IPS-15b (cell line): ENCODE measurements around the gene ARMC2.

Experiments used
- H3K27me3 ChIP-seq: one replicate; pipeline ENCODE4 v1.6.1; 2013; ENCODE audit warnings: low read length; ENCODE audit not compliant: control insufficient read depth, insufficient read depth
- H3K36me3 ChIP-seq: one replicate; pipeline ENCODE4 v1.6.1; 2013; ENCODE audit warnings: low read length; ENCODE audit not compliant: control insufficient read depth, insufficient read depth
- H3K4me1 ChIP-seq: one replicate; pipeline ENCODE4 v1.6.1; 2013; ENCODE audit warnings: mild to moderate bottlenecking, low read length; ENCODE audit not compliant: control insufficient read depth, insufficient read depth
- H3K4me3 ChIP-seq: one replicate; pipeline ENCODE4 v1.5.1; 2013; ENCODE audit warnings: low read depth, low read length
- H3K9ac ChIP-seq: one replicate; pipeline ENCODE4 v1.6.1; 2013; ENCODE audit warnings: low read depth, mild to moderate bottlenecking, low read length
- H3K9me3 ChIP-seq: one replicate; pipeline ENCODE4 v1.6.1; 2013; ENCODE audit warnings: mild to moderate bottlenecking, low read length; ENCODE audit not compliant: control insufficient read depth, insufficient read depth

ARMC2 gene

DNA sequence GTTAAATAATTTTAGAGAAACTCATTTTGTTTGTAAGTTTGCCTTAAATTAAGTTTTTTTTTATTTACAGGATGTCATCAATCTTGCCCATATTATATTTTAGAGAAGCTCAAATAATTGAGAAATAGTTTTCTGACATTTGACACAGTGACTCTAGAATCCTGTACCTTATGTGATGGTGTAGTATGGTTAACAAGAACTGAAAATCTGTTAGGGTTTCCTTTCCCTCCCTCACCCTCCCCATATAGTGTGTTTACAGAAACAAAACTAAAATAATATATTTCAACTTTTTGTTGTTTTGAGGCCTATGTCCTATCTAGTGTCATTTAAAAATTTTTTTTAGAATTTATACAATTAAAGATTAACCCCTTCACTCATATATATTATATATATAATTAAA is 154.7 kb downstream of the ARMC2 start:
- Histone ChIP-seq H3K9me3 (no peaks in the 10 kb centered on the region), H3K27me3 (no peaks in the 10 kb centered on the region), H3K4me3 (no peak overlapping the region), H3K9ac (no peak overlapping the region), H3K36me3 (no peaks in the 10 kb centered on the region), H3K4me1 (peaks cover 6% of the 10 kb centered on the region)

GRCh38 chr6:109006818-109007217 is 158.6 kb downstream of the ARMC2 start:
- Histone ChIP-seq H3K27me3 (no peaks in the 10 kb centered on the region), H3K4me1 (peaks cover 9% of the 10 kb centered on the region), H3K9ac (no peak overlapping the region), H3K9me3 (no peaks in the 10 kb centered on the region), H3K36me3 (no peaks in the 10 kb centered on the region), H3K4me3 (no peak overlapping the region)

- Histone ChIP-seq H3K9ac (no peak overlapping the region), H3K27me3 (no peaks in the 10 kb centered on the region), H3K36me3 (no peaks in the 10 kb centered on the region), H3K4me1 (peaks cover 9% of the 10 kb centered on the region), H3K9me3 (no peaks in the 10 kb centered on the region), H3K4me3 (peak overlapping the region; percentile 93)
Measured at GRCh38 chr6:109007521-109007920, 159.3 kb downstream of the ARMC2 start.

GRCh38 chr6:109008054-109008453 is 159.8 kb downstream of the ARMC2 start:
- Histone ChIP-seq H3K9ac (no peak overlapping the region), H3K9me3 (no peaks in the 10 kb centered on the region), H3K27me3 (no peaks in the 10 kb centered on the region), H3K4me1 (peaks cover 9% of the 10 kb centered on the region), H3K36me3 (no peaks in the 10 kb centered on the region), H3K4me3 (peak overlapping the region; percentile 93)

- Histone ChIP-seq H3K4me3 (peak overlapping the region; percentile 93), H3K27me3 (no peaks in the 10 kb centered on the region), H3K9ac (peak overlapping the region; percentile 84), H3K36me3 (no peaks in the 10 kb centered on the region), H3K4me1 (peaks cover 9% of the 10 kb centered on the region), H3K9me3 (no peaks in the 10 kb centered on the region)
Measured at GRCh38 chr6:109008537-109009235, 160.5 kb downstream of the ARMC2 start.

DNA sequence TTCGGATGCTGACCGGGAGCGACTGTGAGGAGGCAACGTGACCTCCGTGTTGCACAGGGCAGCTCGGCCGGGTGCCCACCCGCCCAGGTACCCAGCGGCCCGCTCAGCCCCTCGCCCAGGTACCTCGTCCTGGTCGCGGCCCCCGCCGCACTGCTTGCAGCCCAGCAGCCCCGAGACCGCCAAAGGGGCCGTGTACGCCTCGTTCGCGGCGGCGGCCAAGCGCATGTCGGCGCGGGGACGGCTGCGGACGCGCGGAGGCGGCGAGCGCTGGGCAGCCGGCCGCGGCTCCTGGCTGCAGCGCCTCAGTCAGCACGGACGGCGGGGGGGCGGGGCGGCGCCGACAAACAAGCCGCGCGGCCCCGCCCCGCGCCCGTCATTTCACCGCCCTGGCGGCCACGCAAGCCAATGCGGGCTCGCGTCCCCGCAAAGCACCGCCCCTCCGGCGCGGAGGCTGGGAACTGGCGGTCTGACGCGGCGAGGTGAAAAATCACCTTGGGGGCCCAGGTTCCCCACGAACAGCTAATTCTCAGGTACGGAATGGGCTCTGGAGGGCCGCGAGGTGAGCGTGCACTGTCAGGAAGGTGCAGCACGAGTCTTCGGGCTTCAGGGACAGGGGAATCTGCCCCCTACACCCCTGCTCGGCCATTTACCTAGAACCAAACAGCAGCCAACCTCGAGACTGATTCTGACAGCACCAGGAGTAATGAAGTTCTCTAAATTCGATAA is 161.2 kb downstream of the ARMC2 start:
- Histone ChIP-seq H3K9me3 (no peaks in the 10 kb centered on the region), H3K36me3 (no peaks in the 10 kb centered on the region), H3K4me1 (peaks cover 9% of the 10 kb centered on the region), H3K4me3 (peak overlapping the region; percentile 93), H3K9ac (peak overlapping the region; percentile 84), H3K27me3 (no peaks in the 10 kb centered on the region)

- H3K4me1 ChIP-seq, result peaks cover 9% of the 10 kb centered on the region
- H3K9ac ChIP-seq, result peak overlapping the region; percentile 48
- no peaks in the 10 kb centered on the region for H3K36me3 ChIP-seq
- H3K27me3 ChIP-seq, result no peaks in the 10 kb centered on the region
- no peaks in the 10 kb centered on the region for H3K9me3 ChIP-seq
- peak overlapping the region; percentile 93 for H3K4me3 ChIP-seq
Measured at GRCh38 chr6:109009962-109010704, 161.9 kb downstream of the ARMC2 start.

- H3K4me3 ChIP-seq, result no peak overlapping the region
- H3K9ac ChIP-seq, result no peak overlapping the region
- H3K27me3 ChIP-seq, result no peaks in the 10 kb centered on the region
- no peaks in the 10 kb centered on the region for H3K36me3 ChIP-seq
- H3K9me3 ChIP-seq, result no peaks in the 10 kb centered on the region
- H3K4me1 ChIP-seq, result peaks cover 9% of the 10 kb centered on the region
Measured at GRCh38 chr6:109010705-109011102, 162.5 kb downstream of the ARMC2 start.

DNA sequence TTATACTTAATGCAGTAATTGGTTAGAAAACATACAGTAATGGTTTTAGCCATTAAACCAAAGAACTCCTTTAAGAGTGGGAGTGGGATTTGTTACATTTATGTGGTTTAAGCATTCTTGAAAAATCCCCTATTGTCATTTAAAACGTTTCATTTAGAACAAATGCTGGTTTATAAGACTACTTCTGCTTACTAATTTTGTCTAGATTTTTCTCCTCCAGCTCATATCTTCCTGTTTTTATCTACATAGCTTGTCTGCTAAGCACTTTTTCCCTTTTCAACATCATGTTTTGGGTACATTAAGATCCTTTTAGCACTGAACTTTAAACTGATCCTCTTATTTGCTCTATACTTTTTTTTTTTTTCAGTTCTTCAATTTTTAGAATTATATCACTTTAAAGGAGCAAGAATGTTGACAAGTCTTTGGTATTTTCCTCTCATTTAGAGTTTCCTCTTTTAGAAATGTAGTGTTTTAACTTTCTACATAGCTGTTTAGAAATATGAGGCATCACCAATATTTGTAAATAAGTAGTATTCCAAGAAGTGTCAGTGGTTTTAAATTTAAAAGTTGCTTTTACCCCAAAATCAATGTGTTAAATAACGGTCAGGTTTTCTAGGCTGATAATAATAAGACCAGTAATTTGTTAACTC is 165.6 kb downstream of the ARMC2 start:
- no peaks in the 10 kb centered on the region for H3K36me3 ChIP-seq
- H3K4me3 ChIP-seq, result no peak overlapping the region
- H3K27me3 ChIP-seq, result no peaks in the 10 kb centered on the region
- peaks cover 3% of the 10 kb centered on the region for H3K4me1 ChIP-seq
- no peak overlapping the region for H3K9ac ChIP-seq
- no peaks in the 10 kb centered on the region for H3K9me3 ChIP-seq

GRCh38 chr6:109014606-109015005 is 166.4 kb downstream of the ARMC2 start:
- Histone ChIP-seq H3K9ac (no peak overlapping the region), H3K36me3 (no peaks in the 10 kb centered on the region), H3K4me1 (peaks cover 3% of the 10 kb centered on the region), H3K4me3 (no peak overlapping the region), H3K9me3 (no peaks in the 10 kb centered on the region), H3K27me3 (no peaks in the 10 kb centered on the region)

GRCh38 chr6:109015176-109015575 is 167.0 kb downstream of the ARMC2 start:
- H3K36me3 ChIP-seq, result no peaks in the 10 kb centered on the region
- H3K4me3 ChIP-seq, result no peak overlapping the region
- no peaks in the 10 kb centered on the region for H3K27me3 ChIP-seq
- H3K9ac ChIP-seq, result no peak overlapping the region
- no peaks in the 10 kb centered on the region for H3K9me3 ChIP-seq
- H3K4me1 ChIP-seq, result peaks cover 3% of the 10 kb centered on the region
